MV-4-11 (cell line): Measurements from ENCODE around the gene MAGEB3.
A peak's percentile ranks its signal among the peaks of the same experiment; 100 is the strongest.

Source experiments
- DNase-seq: peaks from one replicate; lab custom pipeline; 2025; lab: John Stamatoyannopoulos, UW

The MAGEB3 gene

GRCh38 chrX:30278365-30278764, 47.9 kb downstream of the MAGEB3 start:
- DNase-seq, result no peak

- no peak for DNase-seq
Measured at GRCh38 chrX:30280428-30280827, 50.0 kb downstream of the MAGEB3 start.

GRCh38 chrX:30282527-30282926, 52.1 kb downstream of the MAGEB3 start:
- DNase-seq, result no peak

DNA sequence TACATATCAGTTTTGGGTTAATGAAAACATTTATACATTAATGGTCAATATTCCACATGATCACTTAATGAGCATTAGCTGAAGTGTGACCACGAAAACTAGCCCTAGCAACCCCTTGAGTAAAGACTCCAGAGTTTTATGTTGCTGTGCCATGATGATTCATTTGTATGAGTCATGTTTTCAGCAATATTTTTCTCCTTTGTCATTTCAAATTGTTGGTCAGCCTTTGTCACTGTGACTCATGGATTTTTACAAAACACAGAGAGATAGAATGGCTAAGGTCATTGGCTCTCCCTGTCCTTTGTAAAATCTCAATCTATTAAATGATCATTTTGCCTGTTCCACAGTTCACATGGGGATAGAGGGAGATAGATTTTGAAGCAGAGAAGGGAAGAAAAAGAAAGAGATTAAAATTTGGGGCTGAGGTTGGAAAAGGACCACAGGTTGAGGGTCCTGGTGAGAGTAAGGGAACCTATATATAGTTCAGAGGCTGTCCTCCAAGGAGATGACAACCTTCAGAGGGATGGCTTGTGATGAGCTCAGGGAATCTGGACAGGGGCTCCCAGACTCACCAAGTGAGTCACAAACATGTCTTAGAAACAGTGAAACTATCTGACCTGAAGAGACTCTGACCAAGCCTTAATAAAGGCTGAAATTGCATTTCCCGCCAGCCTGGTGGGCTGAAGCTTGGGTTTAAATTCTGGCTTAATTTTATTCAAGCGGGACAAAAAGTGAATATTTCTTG, 53.2 kb downstream of the MAGEB3 start:
- DNase-seq, result peak; percentile 63
